HL-60 (cell line): ENCODE results near the gene MOK.

Experiments used
- DNase-seq, 2 experiments: peaks; one replicate each; pipeline ENCODE4 v3.0.0-alpha.2; 2010 to 2020; ENCODE audit warnings: low read depth in 1 of 2, low spot score in 1 of 2
- H3K27ac ChIP-seq: fragments of 250-450 bp; sonication (Bioruptor Pico); replicated peaks from 2 replicates; pipeline ENCODE4 v1.5.1; 2020; ENCODE audit warnings: mild to moderate bottlenecking, moderate library complexity
- H3K27me3 ChIP-seq: fragments of 250-450 bp; sonication (Bioruptor Pico); 2 replicates; pipeline ENCODE4 v1.5.1; 2021; ENCODE audit warnings: mild to moderate bottlenecking, moderate library complexity; ENCODE audit not compliant: insufficient read depth, poor library complexity, severe bottlenecking
- H3K4me3 ChIP-seq: replicated peaks from 2 replicates; pipeline ENCODE4 v1.5.1; 2011; ENCODE audit warnings: mild to moderate bottlenecking, control low read depth, low read length; ENCODE audit not compliant: insufficient read depth
- GABPA ChIP-seq: IDR thresholded peaks from 2 replicates; pipeline ENCODE4 v1.6.1; 2012; ENCODE audit warnings: low read depth
- POLR2AphosphoS5 ChIP-seq: IDR thresholded peaks from 2 replicates; pipeline ENCODE4 v1.6.1; 2012; ENCODE audit warnings: low read depth
- REST ChIP-seq: IDR thresholded peaks from 2 replicates; pipeline ENCODE4 v1.6.1; 2012; ENCODE audit warnings: low read depth; ENCODE audit not compliant: insufficient replicate concordance
- SPI1 ChIP-seq: IDR thresholded peaks from 2 replicates; pipeline ENCODE4 v1.6.1; 2012; ENCODE audit warnings: low read depth, mild to moderate bottlenecking, borderline replicate concordance
- TF ChIP-seq, protein P1 (sequence below): IDR thresholded peaks from one replicate; pipeline ENCODE4 v1.5.1; 2011; ENCODE audit warnings: low read length, control low read depth, inconsistent platforms; ENCODE audit not compliant: insufficient read depth

MOK gene

GRCh38 chr14:102223682-102224081 is 81.3 kb downstream of the MOK start:
- Histone ChIP-seq H3K27ac (no peak overlapping the region), H3K27me3 (no peaks in the 10 kb centered on the region), H3K4me3 (no peak overlapping the region)
- DNase-seq: no peak
- TF ChIP-seq, protein P1, sequence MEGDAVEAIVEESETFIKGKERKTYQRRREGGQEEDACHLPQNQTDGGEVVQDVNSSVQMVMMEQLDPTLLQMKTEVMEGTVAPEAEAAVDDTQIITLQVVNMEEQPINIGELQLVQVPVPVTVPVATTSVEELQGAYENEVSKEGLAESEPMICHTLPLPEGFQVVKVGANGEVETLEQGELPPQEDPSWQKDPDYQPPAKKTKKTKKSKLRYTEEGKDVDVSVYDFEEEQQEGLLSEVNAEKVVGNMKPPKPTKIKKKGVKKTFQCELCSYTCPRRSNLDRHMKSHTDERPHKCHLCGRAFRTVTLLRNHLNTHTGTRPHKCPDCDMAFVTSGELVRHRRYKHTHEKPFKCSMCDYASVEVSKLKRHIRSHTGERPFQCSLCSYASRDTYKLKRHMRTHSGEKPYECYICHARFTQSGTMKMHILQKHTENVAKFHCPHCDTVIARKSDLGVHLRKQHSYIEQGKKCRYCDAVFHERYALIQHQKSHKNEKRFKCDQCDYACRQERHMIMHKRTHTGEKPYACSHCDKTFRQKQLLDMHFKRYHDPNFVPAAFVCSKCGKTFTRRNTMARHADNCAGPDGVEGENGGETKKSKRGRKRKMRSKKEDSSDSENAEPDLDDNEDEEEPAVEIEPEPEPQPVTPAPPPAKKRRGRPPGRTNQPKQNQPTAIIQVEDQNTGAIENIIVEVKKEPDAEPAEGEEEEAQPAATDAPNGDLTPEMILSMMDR: no peak
- TF ChIP-seq GABPA (no peak), POLR2AphosphoS5 (no peak)

- TF ChIP-seq POLR2AphosphoS5 (no peak), SPI1 (no peak), GABPA (no peak), REST (no peak)
- TF ChIP-seq, protein P1: no peak
- DNase-seq: no peak
- H3K27ac ChIP-seq: no peak overlapping the region
- H3K4me3 ChIP-seq: no peak overlapping the region
- H3K27me3 ChIP-seq: no peaks in the 10 kb centered on the region
Observed at GRCh38 chr14:102222751-102223150, 82.2 kb downstream of the MOK start.

GRCh38 chr14:102222009-102222575 is 82.9 kb downstream of the MOK start:
- no peak overlapping the region for H3K27ac ChIP-seq
- TF ChIP-seq GABPA (no peak), POLR2AphosphoS5 (no peak)
- no peak overlapping the region for H3K4me3 ChIP-seq
- DNase-seq: no peak
- no peaks in the 10 kb centered on the region for H3K27me3 ChIP-seq

GRCh38 chr14:102221026-102221425 is 83.9 kb downstream of the MOK start:
- Histone ChIP-seq H3K27me3 (no peaks in the 10 kb centered on the region), H3K27ac (no peak overlapping the region), H3K4me3 (no peak overlapping the region)
- DNase-seq: no peak
- TF ChIP-seq SPI1 (no peak), GABPA (no peak), REST (no peak), POLR2AphosphoS5 (no peak)
- TF ChIP-seq, protein P1: no peak
